GM19099 (cell line): Measurements from ENCODE around the gene PTGIR.
A peak's percentile ranks its signal among the peaks of the same experiment; 100 is the strongest.

Experiments used
- POLR2A ChIP-seq: IDR thresholded peaks from 3 replicates; pipeline ENCODE4 v1.6.1; 2011; ENCODE audit warnings: low read depth; ENCODE audit not compliant: insufficient read length; ENCODE audit errors: extremely low read depth

PTGIR gene

DNA sequence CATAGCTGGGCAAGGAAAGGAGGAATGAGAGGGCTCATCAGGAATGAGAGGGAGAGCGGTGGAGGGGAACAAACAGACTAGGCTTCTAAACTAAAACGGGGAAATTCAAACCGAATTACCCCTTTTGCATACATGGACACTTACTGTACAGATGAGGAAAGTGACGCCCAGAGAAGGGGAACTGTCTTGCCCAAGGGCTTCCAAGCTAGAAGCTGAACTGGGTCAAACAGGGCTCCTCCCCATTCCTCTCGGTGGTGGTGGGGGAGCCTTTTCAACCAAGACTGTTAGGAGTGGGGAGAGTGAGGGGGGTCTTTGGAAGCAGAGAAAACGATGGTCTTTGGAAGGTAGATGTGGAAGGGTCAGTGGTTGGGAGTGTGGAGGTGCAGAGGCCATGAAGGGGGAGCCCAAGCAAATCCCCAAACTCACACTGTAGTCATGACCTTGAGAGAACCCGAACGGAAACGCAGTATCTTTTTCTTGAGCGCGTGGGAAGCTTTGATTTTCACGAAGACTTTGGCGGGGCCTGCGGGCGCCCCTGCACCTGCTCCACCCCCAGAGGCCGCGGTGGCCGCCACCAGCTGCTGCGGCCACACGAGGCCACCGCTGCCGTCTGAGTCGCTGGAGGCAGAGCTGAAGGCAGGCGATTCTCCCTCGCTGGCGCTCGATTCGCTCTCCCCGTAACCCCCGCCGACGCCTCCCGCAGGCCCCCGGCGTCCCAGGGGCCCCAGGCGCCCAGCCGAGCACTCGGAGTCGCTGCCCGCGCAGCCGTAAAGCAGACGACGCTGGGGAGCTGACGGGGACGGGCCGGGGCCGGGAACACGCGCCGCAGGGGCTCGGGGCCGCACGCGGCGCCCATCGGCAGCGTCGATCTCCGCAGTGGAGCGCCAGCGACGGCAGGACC lies 23.4 kb upstream of the PTGIR start:
- no peak for TF ChIP-seq POLR2A

DNA sequence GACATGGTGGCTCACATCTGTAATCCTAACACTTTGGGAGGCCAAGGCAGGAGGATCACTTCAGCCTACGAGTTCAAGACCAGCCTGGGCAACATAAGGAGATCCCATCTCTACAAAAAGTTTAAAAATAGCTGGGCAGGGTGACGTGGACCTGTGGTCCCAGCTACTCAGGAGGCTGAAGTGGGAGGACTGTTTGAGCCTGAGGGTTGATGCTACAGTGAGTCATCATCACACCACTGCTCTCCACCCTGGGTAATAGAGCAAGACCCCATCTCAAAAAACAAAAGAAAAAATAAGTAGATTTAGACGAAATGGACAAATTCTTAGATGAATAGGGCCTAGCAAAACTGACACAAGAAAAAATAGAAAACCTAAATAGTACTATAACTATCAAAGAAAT lies 21.5 kb upstream of the PTGIR start:
- TF ChIP-seq POLR2A: no peak

DNA sequence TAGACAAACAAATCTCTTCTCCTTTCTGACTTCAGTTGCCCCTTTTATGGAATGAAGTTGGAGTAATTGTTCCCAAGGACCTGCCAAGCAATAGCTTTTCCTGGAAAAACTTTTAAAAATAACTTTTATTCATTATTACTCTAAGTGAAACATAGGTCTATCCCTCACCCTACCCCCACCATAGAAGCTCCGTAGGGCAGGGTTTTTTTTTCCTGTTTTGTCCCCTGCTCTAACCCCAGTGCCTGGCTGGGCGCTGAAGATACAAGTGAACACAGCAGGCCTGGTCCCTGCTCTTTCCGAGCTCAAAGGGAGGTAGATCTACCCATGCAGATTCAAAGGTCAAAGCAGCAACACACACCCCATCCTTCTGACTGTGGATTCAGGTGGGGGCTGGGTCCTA lies 19.8 kb upstream of the PTGIR start:
- no peak for TF ChIP-seq POLR2A

DNA sequence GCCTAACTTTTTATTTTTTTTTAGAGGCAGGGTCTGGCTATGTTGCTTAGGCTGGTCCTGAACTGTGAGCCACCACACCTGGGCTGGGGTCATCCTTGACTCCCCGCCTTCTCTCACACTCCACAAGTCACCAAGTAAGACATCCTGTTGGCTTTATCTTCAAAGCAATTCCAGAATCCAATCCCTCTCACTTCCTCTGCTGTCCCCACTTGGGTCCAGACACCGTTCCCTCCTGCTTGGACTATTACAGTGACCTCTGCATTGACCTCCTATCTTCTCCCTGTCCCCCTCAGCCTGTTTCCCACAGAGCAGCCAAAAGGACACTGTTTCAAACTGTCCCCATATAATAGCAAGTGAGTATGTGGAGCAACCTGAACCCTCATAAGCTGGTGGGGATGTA lies 15.8 kb upstream of the PTGIR start:
- no peak for TF ChIP-seq POLR2A

DNA sequence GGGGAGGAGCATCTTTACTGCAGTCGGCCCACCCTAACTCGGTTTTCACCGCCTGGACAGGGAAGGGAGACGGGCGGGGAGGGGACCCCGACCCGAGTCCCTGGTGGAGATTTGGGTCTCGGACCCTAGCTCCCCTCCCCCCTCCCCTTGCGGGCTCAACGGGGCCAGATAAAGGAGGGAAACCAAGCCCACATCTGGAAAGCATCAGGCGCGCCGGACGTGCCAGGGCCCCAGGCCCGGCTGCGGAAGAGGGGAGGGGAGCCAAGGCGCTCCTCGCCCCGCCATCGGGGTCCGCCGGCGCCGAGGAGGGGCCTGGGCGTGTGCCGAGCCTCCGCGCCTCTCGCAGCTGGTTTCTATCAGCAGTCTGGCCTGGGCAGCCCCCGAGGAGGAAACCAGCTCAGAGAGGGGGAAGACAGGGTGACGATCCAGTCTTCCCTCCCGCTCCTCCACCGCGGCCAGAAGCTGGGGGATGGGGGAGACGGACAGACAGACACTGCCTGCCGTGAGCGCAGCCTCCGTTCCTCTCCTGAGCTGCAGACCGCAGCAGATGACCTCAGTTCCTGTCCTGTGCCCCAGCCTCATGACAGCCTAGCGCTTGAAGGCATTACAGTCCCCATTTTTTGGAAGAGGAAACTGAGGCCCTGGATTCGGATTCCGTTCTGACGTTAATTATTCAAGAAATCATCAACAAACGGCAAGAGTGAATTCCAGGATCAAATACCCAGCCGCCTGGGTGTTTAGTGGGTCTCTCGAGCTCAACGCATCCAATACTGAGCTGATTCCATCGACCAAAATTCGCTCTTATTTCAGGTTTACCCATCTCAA lies 14.7 kb upstream of the PTGIR start:
- no peak for TF ChIP-seq POLR2A

DNA sequence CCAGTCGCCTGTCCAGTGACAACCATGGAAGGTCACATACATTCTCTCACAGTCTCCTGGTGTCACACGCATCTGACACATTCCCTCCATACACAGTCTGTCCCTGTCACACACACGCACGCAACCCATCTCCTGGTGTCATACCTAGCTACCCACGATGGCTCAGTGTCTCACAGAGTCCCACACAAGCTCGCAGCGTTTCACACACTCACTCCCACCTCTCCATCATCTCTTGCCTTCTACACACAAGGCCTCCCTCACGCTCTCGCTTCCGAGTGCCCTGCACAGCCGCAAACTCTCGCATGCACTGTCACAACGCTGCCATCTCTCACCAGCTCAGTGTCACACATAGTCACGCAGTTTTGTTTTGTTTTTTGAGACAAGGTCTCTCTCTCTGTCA lies 12.3 kb upstream of the PTGIR start:
- TF ChIP-seq POLR2A: no peak

DNA sequence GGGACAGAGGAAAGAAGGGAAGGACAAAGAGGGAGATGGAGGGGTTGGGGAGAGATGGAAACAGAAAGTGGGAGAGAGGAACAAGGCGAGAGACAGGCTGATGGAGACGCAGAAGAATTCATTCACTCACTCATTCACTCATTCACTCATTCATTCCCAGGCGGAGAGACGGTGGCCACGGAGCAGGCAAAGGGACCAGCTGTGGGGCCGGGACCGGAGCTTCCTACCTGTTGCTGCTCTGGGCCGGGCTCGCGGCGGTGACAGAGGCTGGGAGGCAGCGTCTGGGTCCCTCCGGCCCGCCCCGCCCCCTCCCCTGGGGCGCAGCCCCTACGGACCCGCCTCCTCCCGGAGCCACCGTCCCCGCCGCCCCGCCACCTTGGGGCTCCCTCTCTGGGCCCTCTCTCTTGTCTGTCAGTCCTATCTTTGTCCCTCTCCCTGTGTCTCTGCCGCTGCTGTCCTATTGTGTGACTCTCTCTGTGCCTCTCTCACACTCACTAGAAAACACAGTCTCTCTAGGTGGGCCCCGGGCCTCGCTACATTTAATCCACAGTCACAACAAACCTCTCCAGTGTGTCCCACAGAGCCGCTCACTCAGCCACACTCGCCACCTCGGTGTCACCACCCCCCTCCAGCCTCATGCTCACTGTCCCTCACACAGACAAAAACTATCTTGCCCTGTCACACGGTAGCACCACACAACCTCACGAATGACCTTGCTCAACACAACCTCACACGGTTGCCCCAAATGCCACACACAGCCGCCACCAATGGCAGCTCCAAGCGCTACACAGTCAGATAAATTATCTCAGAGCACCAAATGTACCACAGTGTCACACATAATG lies 11.3 kb upstream of the PTGIR start, which contains the start of gene GNG8:
Gene GNG8 (minus strand): TSS at position 283 of the 842 bp plus-strand sequence. CDS start 1,520 bp downstream, outside the sequence.
- no peak for TF ChIP-seq POLR2A

DNA sequence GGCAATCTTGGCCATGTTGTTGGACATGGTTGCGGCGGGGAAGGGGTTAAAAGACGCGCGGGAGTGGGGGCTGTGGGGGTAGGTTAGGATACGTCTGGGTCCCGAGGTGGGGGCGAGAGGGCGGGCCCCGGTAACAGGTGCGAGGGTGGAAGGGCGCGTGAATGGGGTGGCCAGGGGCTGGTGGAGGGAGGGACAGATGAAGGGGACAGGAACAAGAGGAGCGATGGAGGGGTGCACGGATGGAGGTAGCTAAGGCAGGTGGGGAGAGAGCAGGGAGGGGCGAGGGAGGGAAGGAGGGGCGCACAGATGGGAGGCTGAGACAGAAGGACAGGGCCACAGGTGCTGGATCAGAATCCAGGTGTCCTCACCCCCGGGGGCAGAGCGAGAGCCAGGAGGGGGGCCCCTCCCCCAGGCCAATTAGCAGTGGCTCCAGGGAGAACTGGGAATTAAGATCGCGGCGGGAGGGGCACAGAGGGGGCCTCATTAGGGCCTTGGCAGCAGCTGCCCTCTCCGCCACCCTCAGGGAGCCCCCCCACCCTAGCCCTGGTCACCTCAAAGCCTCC lies 9.8 kb upstream of the PTGIR start:
- TF ChIP-seq POLR2A: no peak

DNA sequence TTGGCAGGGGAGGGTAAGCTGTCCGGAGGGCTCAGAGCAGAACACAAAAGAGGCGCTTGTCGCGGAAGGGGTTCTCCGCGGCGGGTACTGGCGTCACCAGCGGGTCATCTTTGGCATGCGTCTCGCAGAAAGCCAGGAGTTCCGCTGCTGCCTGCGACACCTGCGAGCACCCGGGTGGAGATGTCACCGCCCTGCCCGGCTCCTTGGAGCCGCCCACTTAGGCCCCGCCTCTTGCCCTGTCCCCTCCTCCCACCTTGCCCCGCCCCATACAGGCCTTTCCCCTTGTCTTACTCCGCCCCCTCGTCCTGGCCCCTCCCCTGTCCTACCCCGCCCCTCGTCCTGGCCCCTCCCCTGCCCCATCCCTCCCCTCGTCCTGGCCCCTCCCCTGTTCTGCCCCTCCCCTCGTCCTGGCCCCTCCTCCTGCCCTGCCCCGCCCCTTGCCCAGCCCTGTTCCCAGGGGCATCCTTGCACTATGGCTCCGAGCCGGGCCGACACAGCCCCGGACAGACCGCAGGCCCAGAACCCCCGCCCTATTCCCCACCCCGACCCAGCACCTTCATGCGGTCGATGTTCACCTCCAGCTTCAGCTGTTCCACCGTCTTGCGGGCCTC lies 9.3 kb upstream of the PTGIR start:
- peak; percentile 25 for TF ChIP-seq POLR2A

DNA sequence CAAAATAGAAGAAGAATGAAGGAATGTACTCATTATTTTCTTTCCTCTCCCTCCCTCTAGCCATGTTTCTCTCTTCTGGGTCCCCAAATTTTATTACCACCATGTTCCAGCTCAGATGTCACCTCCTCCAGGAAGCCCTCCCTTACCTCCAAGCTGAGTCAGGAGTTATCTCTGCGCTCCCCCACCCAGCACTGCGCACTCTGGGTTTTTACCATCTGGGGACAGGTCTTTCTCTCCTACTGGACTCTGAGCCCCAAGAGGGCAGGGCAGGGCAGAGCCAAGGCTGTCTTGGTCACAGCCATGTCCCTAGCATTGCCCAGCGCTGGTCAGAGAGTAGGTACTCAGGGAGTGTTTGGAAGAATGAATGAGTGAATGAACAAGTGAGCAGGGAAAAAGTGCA lies 8.2 kb upstream of the PTGIR start:
- TF ChIP-seq POLR2A: no peak

DNA sequence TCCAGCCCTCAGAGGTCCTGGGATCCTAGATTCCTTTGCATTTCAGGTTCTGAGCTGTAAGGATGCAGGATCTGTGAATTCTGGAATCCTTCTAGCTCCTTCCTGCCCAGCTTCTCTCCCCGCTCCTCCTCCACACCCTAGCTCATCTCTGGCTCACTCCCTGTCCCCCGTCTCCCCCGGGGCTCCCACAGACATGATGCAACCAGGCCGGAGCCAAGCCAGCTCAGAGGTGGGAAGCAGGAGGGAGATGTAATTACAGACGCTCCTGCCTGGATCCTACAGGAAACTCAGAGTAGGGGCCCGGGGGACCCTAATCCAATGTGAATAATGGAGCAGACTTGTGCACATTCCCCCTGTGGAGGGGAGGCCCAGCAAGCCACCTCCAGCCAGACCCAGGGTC lies 6.6 kb upstream of the PTGIR start:
- no peak for TF ChIP-seq POLR2A

DNA sequence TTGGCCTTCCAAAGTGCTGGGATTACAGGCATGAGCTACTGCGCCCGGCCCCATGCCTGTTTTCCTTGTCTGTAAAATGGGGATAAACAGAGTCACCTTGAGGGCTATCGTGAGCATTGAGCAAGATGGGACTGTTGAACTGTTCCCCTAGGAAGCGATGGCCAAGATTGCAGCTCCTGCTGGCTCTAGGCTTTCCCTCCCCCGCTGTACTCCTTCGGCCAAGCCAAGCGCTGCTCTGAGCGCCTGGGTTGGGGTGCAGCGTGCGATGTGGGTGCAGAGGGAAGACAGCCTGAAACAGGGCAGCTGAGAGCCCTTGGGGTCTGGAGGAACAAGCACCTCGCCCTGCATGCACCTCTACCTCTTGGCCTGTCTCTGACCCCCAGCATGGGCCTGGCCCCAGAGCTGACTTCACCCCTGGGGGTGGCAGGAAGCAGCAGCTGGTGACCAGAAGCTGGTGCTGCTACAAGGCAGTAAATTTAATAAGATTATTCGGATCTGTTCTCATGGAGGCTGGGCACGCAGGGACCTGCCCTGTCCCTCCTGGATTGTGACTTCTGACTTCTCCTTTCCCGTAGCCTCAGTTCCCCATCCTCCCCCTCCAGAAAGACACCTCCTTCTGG lies 5.8 kb upstream of the PTGIR start:
- no peak for TF ChIP-seq POLR2A

DNA sequence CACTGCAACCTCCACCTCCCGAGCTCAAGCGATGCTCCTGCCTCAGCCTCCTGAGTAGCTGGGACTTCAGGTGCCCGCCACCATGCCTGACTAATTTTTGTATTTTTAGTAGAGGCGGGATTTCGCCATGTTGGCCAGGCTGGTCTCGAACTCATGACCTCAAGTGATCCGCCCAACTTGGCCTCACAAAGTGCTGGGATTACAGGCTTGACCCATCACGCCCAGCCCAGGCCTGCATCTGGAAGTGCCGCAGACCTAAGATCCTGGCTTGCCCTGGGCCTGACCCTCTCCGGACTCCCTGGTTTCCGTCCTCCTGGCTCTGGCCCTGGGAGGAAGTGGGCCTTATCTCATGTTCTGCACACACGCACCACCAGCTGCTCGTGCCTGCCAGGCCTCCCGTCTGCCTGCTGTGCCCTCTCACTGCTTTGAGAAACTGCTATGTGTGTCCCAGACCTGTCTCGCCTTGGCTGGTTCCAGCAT lies 4.7 kb upstream of the PTGIR start:
- no peak for TF ChIP-seq POLR2A

DNA sequence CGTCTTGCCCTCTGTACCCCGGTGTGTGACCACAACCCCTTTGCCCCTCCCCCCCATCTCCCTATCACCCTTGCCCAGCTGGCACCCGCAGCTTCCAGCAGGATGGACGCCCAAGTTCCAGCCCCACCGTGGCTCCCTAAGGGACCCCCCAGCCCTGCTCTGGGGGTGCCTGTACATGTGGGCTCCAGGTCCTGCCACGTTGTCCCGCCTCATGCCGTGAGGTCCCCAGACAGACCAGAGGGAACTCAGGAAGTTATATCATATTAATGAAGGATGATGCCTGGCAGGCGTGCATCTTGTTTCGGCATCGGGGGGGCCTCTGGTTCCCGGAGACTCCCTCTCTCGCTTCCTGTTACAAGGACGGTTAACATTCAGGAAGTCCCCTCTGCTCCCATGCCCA lies 1.6 kb upstream of the PTGIR start:
- TF ChIP-seq POLR2A: no peak
